CD4-positive, alpha-beta T cell treated with Interleukin-17A for 4 hours (primary cell): ENCODE data around the gene DCAF8L2.
"Not testable (repeated sequence)": the region's sequence is repeated elsewhere in the genome, so short reads cannot be mapped to it uniquely, and the experiment has no call there.

Experiments used
- DNase-seq: peaks from one replicate; pipeline ENCODE4 v3.0.0-alpha.2; 2020; ENCODE audit warnings: mixed read lengths

The DCAF8L2 gene

DNA sequence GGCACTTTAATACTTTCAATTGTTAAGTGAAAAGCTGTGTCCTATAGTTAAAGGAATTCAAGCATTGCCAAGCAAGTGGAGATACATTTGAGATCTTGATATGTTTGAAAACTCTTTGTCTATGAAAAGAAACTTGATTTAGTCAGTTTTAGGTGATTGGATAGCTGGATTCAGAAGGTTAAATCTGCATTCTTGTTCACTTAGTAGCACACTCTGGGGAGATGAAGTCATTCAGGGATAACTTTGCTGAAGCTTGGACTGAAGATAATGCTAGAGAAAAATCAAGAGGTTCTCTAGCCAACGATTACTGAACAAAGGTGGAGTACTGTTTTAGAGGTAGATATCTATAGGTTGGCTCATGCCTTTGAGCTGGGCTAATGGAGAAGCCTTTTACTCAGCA is 90.6 kb downstream of the DCAF8L2 start:
- no peak for DNase-seq

GRCh38 chrX:27683566-27684208 is 93.5 kb downstream of the DCAF8L2 start:
- DNase-seq = not testable (repeated sequence)

DNA sequence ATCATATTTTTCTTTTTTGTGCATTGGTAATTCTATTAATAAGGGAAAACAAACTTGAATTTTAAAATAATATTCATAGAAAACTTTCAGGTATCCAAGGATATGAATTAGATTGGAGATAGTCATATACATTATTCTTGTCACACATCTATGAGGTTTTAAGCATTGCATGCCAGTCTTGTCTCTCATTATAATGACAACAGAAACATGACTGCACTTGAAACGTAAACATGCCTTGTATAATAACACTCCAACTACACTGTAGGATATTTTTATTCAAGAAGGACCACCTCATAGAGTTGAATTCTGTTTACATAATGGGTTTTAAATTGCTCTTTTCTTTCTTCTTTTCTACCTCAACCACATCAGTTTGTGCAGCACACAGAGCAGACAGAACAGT is 104.5 kb downstream of the DCAF8L2 start:
- DNase-seq = no peak

GRCh38 chrX:27706526-27706925 is 116.4 kb downstream of the DCAF8L2 start:
- DNase-seq = no peak

- no peak for DNase-seq
Measured at GRCh38 chrX:27715610-27716009, 125.5 kb downstream of the DCAF8L2 start.

DNA sequence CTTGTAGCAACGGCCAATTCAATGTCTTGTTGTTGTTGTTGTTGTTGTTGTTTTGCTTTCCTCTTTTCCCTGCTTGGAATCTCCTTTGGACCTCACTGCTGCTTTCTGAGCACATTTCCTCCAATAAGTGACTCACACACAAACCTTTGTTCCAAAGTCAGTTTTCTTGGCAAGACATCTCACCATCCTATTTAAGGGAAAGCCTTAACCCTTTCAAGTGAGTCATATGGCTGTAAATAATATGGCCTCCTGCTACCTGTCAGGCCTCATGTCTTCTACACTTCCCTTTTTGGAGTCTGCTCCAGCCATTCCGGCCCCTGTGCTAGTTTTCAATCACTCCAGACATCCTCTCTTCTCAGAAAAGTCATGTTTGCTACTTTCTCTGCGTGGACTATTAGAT is 138.1 kb downstream of the DCAF8L2 start:
- DNase-seq = no peak

- no peak for DNase-seq
Measured at GRCh38 chrX:27731962-27732361, 141.8 kb downstream of the DCAF8L2 start.

GRCh38 chrX:27735914-27736313 is 145.8 kb downstream of the DCAF8L2 start:
- no peak for DNase-seq

GRCh38 chrX:27740933-27741332 is 150.8 kb downstream of the DCAF8L2 start:
- no peak for DNase-seq

GRCh38 chrX:27743521-27743920 is 153.4 kb downstream of the DCAF8L2 start:
- not testable (repeated sequence) for DNase-seq

- DNase-seq = no peak
Measured at GRCh38 chrX:27746516-27746915, 156.4 kb downstream of the DCAF8L2 start.

GRCh38 chrX:27750298-27750697 is 160.2 kb downstream of the DCAF8L2 start:
- DNase-seq = not testable (repeated sequence)

DNA sequence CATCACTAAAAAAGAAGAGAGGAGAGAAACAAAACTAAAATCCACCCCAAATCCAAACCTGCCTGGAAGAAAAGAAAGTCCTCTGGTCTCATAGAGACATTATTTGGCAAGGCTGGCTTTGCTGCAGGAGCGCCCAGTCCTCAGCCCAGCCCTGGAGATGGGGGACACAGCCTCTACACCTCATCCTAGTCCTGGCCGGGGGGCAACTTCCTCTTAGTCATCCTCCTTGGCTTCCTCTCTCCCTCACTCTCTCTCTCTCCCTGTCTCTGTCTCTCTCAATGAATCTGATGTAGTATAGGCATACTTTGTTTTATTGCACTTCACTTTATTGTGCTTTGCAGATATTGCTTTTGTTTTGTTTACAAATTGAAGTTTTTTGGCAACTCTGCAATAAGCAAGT is 161.8 kb downstream of the DCAF8L2 start:
- DNase-seq = no peak

- no peak for DNase-seq
Measured at GRCh38 chrX:27765718-27766117, 175.6 kb downstream of the DCAF8L2 start.

- DNase-seq = no peak
Measured at GRCh38 chrX:27767387-27767786, 177.2 kb downstream of the DCAF8L2 start.

GRCh38 chrX:27775984-27776383 is 185.8 kb downstream of the DCAF8L2 start:
- no peak for DNase-seq

DNA sequence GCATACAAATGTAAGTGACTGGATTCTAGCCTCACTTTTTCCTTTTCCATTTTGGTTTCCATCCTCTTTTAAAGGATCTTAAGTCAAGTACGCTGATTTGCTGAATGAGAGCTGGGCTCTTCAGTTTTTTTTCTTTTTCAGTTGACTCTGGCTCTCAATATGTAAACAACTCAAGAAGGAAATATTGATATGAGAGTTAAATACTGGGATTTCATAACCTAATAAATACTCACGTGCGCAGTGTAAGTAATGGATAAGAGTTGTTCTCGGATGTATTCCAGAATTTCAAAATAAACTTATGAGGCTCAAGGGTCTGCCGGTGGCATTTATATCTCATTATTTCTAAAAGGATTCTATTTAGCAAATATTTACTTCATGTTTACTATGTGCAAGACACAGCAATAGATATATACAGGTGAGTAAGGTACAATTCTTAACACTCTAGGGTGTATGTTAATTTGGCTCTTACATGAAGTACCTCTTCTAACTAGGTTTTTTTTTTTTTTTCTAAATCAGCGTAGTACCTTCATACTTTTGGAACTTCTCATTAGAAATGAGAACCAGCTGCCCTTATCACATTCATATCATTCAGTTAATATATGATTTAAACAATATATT is 206.6 kb downstream of the DCAF8L2 start:
- DNase-seq = no peak

DNA sequence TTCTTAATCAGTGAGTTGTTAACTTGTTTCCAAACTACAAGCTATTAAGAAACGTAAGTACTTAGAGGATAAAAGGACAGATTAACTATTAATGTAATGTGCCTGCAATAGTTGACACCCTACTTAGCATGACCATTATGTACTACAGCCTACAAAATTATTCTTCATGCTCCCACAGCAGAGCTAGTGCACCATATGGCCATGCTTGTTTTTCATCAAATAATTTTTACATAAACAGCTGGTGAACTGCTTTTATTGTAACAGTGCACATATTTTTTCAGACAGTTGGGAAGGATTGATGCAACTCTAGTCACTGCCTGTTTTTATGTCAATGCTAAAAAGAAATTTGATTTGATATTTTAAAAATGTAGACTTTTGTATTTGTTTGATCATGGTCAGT is 207.4 kb downstream of the DCAF8L2 start:
- DNase-seq = no peak
